ENCODE results near the gene PPM1B.

Gene PPM1B

DNA sequence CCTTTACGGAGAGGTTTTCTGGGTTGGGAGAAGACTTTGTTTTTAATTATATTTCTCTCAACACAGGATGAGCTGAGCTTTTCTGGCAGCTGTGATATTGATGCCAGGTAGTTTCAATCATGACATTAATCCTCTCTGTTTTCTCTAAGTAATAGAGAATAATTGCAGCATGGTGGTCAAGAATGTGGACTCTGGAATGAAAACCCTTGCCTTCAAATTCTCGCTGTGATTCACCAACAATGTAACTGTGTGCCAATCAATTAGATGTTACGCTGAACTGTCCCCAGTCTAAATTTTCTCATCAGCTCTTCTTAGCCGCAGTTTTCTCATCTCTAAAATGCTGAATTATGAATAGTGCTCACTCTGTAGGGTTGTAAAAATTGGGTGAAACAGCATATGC lies 31.6 kb upstream of the PPM1B start:
- no peak for DNase-seq (ENCODE audit: low read depth)
- TF ChIP-seq, protein P1, sequence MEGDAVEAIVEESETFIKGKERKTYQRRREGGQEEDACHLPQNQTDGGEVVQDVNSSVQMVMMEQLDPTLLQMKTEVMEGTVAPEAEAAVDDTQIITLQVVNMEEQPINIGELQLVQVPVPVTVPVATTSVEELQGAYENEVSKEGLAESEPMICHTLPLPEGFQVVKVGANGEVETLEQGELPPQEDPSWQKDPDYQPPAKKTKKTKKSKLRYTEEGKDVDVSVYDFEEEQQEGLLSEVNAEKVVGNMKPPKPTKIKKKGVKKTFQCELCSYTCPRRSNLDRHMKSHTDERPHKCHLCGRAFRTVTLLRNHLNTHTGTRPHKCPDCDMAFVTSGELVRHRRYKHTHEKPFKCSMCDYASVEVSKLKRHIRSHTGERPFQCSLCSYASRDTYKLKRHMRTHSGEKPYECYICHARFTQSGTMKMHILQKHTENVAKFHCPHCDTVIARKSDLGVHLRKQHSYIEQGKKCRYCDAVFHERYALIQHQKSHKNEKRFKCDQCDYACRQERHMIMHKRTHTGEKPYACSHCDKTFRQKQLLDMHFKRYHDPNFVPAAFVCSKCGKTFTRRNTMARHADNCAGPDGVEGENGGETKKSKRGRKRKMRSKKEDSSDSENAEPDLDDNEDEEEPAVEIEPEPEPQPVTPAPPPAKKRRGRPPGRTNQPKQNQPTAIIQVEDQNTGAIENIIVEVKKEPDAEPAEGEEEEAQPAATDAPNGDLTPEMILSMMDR (conservative IDR thresholded peaks at IDR 0.05; ENCODE audit: control insufficient read depth, insufficient read depth, low read depth, low read length): no peak

DNA sequence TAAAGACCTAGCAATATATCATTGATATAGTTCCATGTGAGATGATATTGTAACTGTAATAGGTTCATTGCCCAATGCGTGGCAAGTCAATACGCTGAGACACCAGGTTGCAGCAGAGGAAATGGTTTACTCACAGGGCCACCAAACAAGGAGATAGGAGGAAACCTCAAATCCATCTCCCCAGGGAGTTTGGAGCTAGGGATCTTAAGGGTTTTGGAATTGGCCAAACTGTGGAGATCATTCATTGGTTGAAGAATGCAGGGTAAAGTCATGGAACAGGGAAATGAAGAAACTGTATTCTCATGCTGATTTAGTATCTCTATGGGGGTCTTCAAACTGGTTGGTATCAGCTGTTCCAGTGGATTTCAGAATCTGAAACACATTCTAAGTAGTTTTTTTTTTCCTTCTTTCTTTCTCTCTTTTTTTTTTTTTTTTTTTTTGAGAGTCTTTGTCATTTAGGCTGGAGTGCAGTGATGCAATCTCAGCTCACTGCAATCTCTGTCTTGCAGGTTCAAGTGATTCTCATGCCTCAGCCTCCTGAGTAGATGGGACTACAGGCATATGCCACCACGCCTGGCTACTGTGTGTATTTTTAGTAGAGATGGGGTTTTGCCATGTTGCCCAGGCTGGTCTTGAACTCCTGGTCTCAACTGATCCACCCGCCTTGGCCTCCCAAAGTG lies 30.7 kb upstream of the PPM1B start:
- TF ChIP-seq, protein P1 (conservative IDR thresholded peaks at IDR 0.05; ENCODE audit: control insufficient read depth, insufficient read depth, low read depth, low read length): no peak
- DNase-seq (ENCODE audit: low read depth): peak; percentile 25
- H3K4me3 ChIP-seq (ENCODE audit: control insufficient read depth, low read depth, low read length): no peak overlapping the region

More for the DNA sequence above, 31.6 kb upstream of the PPM1B start:
- no peak overlapping the region for H3K4me3 ChIP-seq (ENCODE audit: control insufficient read depth, low read depth, low read length)

GRCh38 chr2:44139741-44140140 lies 28.9 kb upstream of the PPM1B start:
- TF ChIP-seq, protein P1 (conservative IDR thresholded peaks at IDR 0.05; ENCODE audit: control insufficient read depth, insufficient read depth, low read depth, low read length): no peak
- no peak for DNase-seq (ENCODE audit: low read depth)
- H3K4me3 ChIP-seq (ENCODE audit: control insufficient read depth, low read depth, low read length): no peak overlapping the region

DNA sequence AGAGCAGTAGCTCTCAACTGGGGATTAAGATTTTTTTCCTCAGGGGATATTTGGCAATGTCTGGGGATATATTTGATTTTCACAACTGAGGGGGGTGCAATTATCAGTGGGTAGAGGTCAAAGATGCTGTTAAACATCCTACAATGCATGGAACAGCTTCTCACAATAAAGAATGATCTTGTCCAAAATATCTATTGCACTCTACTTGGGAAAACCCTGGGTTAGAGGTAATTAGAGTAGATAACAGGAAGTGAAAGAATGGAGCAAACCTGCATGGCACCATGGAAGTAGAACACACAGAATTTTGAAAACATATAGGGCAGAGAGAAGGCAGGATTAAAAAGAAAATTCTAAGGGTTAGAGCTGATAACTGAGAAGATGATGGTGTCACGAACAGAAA lies 26.4 kb upstream of the PPM1B start:
- no peak overlapping the region for H3K4me3 ChIP-seq (ENCODE audit: control insufficient read depth, low read depth, low read length)
- TF ChIP-seq, protein P1 (conservative IDR thresholded peaks at IDR 0.05; ENCODE audit: control insufficient read depth, insufficient read depth, low read depth, low read length): no peak
- no peak for DNase-seq (ENCODE audit: low read depth)

- DNase-seq (ENCODE audit: low read depth): no peak
- TF ChIP-seq, protein P1 (conservative IDR thresholded peaks at IDR 0.05; ENCODE audit: control insufficient read depth, insufficient read depth, low read depth, low read length): no peak
- H3K4me3 ChIP-seq (ENCODE audit: control insufficient read depth, low read depth, low read length): no peak overlapping the region
Observed at GRCh38 chr2:44143701-44144100, 25.0 kb upstream of the PPM1B start.

GRCh38 chr2:44148999-44149398 lies 19.7 kb upstream of the PPM1B start:
- H3K4me3 ChIP-seq (ENCODE audit: control insufficient read depth, low read depth, low read length): no peak overlapping the region
- TF ChIP-seq, protein P1 (conservative IDR thresholded peaks at IDR 0.05; ENCODE audit: control insufficient read depth, insufficient read depth, low read depth, low read length): no peak
- DNase-seq (ENCODE audit: low read depth): no peak

Data from fibroblast of mammary gland (primary cell).